ENCODE data around the gene NID1.

DNA sequence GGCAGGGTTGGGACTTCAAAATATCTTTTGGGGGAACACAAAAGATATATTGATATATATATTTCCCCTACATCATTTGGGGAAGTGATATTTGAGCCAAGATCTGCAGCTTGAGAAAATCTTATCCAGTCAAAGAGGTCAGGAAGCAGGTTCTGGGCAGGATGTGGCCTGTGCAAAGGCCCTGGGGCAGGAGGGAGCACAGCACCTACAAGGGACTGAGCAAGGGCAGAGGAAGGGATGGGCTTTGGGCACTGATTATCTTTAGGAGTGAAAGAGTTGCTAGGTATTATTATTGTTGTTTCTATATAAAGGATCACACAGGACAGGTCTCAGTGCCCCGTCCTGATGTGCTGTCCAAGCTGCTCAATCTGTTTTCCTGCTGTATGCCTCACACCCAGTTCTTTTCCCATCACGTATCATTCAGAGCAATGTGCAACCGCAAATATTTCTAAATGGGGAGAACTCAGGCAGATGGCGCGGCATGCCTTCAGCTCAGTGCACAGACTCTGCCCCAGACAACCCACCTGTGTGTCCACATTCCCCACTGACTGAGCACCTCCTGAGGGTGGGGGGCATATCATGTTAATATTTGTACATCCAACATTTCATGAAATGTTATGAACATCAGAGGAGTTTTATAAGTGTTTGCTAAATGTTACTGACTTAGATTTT, 49.3 kb upstream of the NID1 start:
- TF ChIP-seq KAT8 (IDR thresholded peaks at IDR 0.05; ENCODE audit: low read depth) = no peak
- TF ChIP-seq NR2C2 (CRISPR knock-in tag; IDR thresholded peaks at IDR 0.05) = no peak
- TF ChIP-seq NR2C2 (tag; IDR thresholded peaks at IDR 0.05) = no peak
- TF ChIP-seq, protein P1, sequence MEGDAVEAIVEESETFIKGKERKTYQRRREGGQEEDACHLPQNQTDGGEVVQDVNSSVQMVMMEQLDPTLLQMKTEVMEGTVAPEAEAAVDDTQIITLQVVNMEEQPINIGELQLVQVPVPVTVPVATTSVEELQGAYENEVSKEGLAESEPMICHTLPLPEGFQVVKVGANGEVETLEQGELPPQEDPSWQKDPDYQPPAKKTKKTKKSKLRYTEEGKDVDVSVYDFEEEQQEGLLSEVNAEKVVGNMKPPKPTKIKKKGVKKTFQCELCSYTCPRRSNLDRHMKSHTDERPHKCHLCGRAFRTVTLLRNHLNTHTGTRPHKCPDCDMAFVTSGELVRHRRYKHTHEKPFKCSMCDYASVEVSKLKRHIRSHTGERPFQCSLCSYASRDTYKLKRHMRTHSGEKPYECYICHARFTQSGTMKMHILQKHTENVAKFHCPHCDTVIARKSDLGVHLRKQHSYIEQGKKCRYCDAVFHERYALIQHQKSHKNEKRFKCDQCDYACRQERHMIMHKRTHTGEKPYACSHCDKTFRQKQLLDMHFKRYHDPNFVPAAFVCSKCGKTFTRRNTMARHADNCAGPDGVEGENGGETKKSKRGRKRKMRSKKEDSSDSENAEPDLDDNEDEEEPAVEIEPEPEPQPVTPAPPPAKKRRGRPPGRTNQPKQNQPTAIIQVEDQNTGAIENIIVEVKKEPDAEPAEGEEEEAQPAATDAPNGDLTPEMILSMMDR (IDR thresholded peaks at IDR 0.05 in 2 of 3, conservative IDR thresholded peaks at IDR 0.05 in 1 of 3; ENCODE audit: insufficient read depth in 2 of 3, low read depth in 1 of 3, low read length in 3 of 3) = no peak
- no peak for TF ChIP-seq NRF1 (conservative IDR thresholded peaks at IDR 0.05 in 1 of 2, IDR thresholded peaks at IDR 0.05 in 1 of 2)
- no peak for TF ChIP-seq ZNF121 (CRISPR knock-in tag; conservative IDR thresholded peaks at IDR 0.05)
- no peak for TF ChIP-seq FOXA1 (IDR thresholded peaks at IDR 0.05; ENCODE audit: borderline replicate concordance)

Measured in K562 (cell line).